Measurements from ENCODE around the gene MIF4GD. TPM values are rescaled to one million over a fixed set of nuclear protein-coding genes. Genes with fewer than 3 reads are reported as not detected.
"Not testable (repeated sequence)": the region's sequence is repeated elsewhere in the genome, so short reads cannot be mapped to it uniquely, and the experiment has no call there.

Gene MIF4GD
- total and polyA plus RNA-seq, 2 experiments from 2014 or later, result 12.4 to 23.6 TPM

DNA sequence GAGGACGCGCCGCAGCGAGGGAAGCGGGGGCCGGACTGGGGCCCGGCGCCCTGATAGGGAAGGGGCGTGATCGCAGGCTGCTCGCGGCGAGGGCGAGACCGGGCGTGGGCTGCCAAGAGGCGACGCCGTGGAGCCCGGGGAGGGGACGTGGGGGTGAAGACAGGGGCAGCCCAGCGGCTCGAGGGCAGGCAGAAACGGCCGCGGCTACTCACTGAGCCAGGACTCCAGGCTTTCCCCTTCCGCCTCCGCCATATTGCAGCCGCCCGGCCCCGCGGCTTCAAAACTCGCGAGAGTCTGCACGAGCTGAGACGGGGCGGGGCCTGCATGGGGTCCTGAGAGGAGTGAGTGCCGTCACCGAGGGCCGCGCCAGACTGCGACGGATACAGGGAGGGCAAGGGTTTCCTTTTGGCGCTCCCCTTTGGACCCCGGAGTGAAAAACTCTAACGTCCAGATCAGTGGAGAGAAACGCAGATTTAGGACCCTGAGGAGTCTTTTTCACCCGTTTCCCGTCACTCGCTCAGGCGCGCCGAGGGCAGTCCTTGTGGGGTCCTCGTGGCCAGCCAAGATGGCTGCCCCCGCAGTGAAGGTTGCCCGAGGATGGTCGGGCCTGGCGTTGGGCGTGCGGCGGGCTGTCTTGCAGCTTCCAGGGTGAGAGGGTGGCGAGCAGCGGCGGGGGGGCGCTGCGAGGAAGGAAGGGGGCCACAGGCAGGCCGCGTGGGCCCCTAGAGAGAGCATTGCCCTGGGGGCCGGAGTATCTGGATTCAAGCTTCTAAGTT lies 9.5 kb downstream of the MIF4GD start, which contains the start of the genes GGA3 and MRPS7:
GGA3 (minus strand) TSS at position 271 of the 776 bp plus-strand sequence; CDS start at position 252, 19 bp downstream.
MRPS7 (plus strand) TSS at position 544 of the 776 bp plus-strand sequence; CDS start at position 566, 22 bp downstream.
- Histone ChIP-seq H2AFZ (peak within 1 kb of the TSS; percentile 80), H3K36me3 (replicated peaks; ENCODE audit: insufficient read depth, low read depth) (no peaks in the 10 kb centered on the region), H3K4me1 (ENCODE audit: insufficient read depth) (peaks cover 8% of the 10 kb centered on the region), H3K27me3 (no peaks in the 10 kb centered on the region), H3K4me3 (peak within 1 kb of the TSS; percentile 79), H3K79me2 (peaks cover 57% of the 10 kb centered on the region), H3K9me3 (ENCODE audit: low read depth) (no peaks in the 10 kb centered on the region), H3K9me2 (replicated peaks; ENCODE audit: insufficient read depth) (no peaks in the 10 kb centered on the region), H4K20me1 (ENCODE audit: insufficient read depth, poor library complexity, severe bottlenecking) (peaks cover 11% of the 10 kb centered on the region), H3K4me2 (peak within 1 kb of the TSS; percentile 87), H3K27ac (peak within 1 kb of the TSS; percentile 97)
- no peak for TF ChIP-seq EZH2 (IDR thresholded peaks at IDR 0.05; ENCODE audit: borderline replicate concordance)
- no peak for TF ChIP-seq EZH2phosphoT487 (IDR thresholded peaks at IDR 0.05; ENCODE audit: low read depth, severe bottlenecking, unreplicated experiment)
- TF ChIP-seq, protein P1, sequence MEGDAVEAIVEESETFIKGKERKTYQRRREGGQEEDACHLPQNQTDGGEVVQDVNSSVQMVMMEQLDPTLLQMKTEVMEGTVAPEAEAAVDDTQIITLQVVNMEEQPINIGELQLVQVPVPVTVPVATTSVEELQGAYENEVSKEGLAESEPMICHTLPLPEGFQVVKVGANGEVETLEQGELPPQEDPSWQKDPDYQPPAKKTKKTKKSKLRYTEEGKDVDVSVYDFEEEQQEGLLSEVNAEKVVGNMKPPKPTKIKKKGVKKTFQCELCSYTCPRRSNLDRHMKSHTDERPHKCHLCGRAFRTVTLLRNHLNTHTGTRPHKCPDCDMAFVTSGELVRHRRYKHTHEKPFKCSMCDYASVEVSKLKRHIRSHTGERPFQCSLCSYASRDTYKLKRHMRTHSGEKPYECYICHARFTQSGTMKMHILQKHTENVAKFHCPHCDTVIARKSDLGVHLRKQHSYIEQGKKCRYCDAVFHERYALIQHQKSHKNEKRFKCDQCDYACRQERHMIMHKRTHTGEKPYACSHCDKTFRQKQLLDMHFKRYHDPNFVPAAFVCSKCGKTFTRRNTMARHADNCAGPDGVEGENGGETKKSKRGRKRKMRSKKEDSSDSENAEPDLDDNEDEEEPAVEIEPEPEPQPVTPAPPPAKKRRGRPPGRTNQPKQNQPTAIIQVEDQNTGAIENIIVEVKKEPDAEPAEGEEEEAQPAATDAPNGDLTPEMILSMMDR (IDR thresholded peaks at IDR 0.05; ENCODE audit: poor library complexity), result no peak
- DNase-seq (ENCODE audit: low spot score), result peak; percentile 97
- under 1% methylated on average over 37 of the region's 69 CpGs for WGBS (ENCODE audit: low lambda C conversion rate, missing lambda C conversion rate)

DNA sequence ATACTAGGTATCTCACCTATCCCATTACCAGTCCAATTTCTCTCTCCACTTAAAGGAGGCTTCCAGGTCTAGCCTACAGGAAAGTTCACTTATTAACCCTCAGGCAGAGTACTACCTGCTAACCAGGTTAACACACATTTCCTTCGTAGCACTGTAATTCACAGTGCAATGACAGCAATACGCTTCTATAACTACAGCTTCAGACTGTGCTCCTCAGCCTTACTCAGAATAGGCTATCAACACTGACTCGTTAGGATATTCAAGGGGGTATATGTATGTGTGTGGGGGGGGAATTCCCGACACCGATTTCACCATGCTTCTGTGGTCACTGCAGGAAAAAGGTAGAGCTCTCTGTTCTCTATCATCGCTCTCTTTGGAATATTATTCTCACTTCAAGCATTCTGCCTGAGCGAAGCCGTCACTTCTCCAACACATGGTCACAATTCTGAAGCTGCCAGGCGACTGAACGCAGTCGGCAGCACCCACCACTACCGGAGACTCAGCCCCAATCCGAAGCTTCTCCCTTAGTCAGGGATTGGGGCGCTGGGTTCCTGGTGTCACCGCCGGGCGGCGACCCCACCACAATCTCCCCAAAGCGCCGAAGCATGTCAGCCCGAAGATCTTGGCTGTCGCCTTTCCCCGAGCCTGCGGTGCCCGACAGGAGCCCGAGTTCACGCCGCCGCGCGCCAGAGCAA lies 10.2 kb downstream of the MIF4GD start:
- Histone ChIP-seq H2AFZ (peak overlapping the region; percentile 80), H3K36me3 (replicated peaks; ENCODE audit: insufficient read depth, low read depth) (no peaks in the 10 kb centered on the region), H3K9me2 (replicated peaks; ENCODE audit: insufficient read depth) (no peaks in the 10 kb centered on the region), H3K9me3 (ENCODE audit: low read depth) (no peaks in the 10 kb centered on the region), H3K27ac (peak overlapping the region; percentile 97), H3K4me2 (peak overlapping the region; percentile 87), H4K20me1 (ENCODE audit: insufficient read depth, poor library complexity, severe bottlenecking) (peaks cover 11% of the 10 kb centered on the region), H3K4me3 (peak overlapping the region; percentile 79), H3K27me3 (no peaks in the 10 kb centered on the region), H3K79me2 (peaks cover 63% of the 10 kb centered on the region), H3K4me1 (ENCODE audit: insufficient read depth) (peaks cover 8% of the 10 kb centered on the region)
- DNase-seq (ENCODE audit: low spot score), result no peak
- 5% methylated on average over 31 of the region's 31 CpGs for WGBS (ENCODE audit: low lambda C conversion rate, missing lambda C conversion rate)
- TF ChIP-seq EZH2 (IDR thresholded peaks at IDR 0.05; ENCODE audit: borderline replicate concordance), result no peak
- TF ChIP-seq, protein P1 (IDR thresholded peaks at IDR 0.05; ENCODE audit: poor library complexity), result peak; percentile 22

DNA sequence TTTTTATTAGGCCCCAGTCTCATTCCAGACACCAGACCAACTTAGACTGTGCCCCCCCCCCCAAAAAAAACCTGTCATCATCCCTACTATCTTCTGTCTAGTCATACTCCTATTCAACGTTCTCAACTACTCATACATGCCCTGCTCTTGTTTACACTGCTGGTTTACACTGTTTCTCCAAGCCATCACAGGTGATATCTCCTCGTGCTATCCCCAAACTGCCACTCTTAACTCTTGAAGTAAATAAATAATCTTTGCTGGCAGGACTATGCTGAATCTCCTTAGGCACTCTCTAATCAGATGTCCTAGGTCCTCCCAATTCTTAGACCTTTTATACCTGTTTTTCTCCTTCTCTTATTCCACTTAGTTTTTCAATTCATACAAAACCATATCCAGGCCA lies 13.8 kb downstream of the MIF4GD start:
- H2AFZ ChIP-seq; H3K9me2 ChIP-seq (replicated peaks; ENCODE audit: insufficient read depth); H3K4me3 ChIP-seq; H3K36me3 ChIP-seq (replicated peaks; ENCODE audit: insufficient read depth, low read depth); H3K4me2 ChIP-seq; DNase-seq (ENCODE audit: low spot score); H3K27me3 ChIP-seq; H3K4me1 ChIP-seq (ENCODE audit: insufficient read depth); H3K9me3 ChIP-seq (ENCODE audit: low read depth); H3K27ac ChIP-seq: not testable (repeated sequence)
- H4K20me1 ChIP-seq (ENCODE audit: insufficient read depth, poor library complexity, severe bottlenecking), result peaks cover 11% of the 10 kb centered on the region
- H3K79me2 ChIP-seq, result peaks cover 64% of the 10 kb centered on the region
- 51% methylated on average over 2 of the region's 2 CpGs for whole genome bisulfite sequencing (ENCODE audit: low lambda C conversion rate, missing lambda C conversion rate)

DNA sequence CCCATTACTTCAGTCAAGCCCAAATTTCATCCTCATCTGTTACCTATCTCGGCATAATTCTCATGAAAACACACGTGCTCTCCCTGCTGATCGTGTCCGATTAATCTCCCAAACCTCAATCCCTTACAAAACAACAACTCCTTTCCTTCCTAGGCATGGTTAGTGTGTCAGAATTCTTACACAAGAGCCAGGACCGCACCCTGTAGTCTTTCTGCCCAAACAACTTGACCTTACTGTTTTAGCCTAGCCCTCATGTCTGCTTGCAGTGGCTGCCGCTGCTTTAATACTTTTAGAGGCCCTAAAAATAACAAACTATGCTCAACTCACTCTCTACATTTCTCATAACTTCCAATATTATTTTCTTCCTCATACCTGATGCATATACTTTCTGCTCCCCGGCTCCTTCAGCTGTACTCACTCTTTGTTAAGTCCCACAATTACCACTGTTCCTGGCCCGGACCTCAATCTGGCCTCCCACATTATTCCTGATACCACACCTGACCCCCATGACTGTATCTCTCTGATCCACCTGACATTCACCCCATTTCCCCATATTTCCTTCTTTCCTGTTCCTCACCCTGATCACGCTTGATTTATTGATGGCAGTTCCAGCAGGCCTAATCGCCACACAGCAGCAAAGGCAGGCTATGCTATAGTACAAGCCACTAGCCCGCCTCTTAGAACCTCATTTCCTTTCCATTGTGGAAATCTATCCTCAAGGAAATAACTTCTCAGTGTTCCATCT lies 14.9 kb downstream of the MIF4GD start:
- 92% methylated on average over 11 of the region's 11 CpGs for WGBS (ENCODE audit: low lambda C conversion rate, missing lambda C conversion rate)
- H3K4me2 ChIP-seq; H3K9me2 ChIP-seq (replicated peaks; ENCODE audit: insufficient read depth); H3K27ac ChIP-seq; H3K4me1 ChIP-seq (ENCODE audit: insufficient read depth); H3K4me3 ChIP-seq; H3K27me3 ChIP-seq; H3K9me3 ChIP-seq (ENCODE audit: low read depth); H2AFZ ChIP-seq; DNase-seq (ENCODE audit: low spot score); H3K36me3 ChIP-seq (replicated peaks; ENCODE audit: insufficient read depth, low read depth): not testable (repeated sequence)
- H4K20me1 ChIP-seq (ENCODE audit: insufficient read depth, poor library complexity, severe bottlenecking), result peaks cover 14% of the 10 kb centered on the region
- H3K79me2 ChIP-seq, result peaks cover 70% of the 10 kb centered on the region
